Astrocyte (in vitro differentiated cells and primary cell): ENCODE measurements around the gene PRMT2. TPM values are rescaled to one million over a fixed set of nuclear protein-coding genes. Genes with fewer than 3 reads are reported as not detected.

Experiments used
- DNase-seq: peaks from one replicate; pipeline ENCODE4 v3.0.0-alpha.2; 2010; ENCODE audit warnings: low read depth
- FAIRE-seq: peaks from 2 replicates; lab custom pipeline; 2011; peaks lifted over from hg19 to GRCh38; lab: Jason Lieb, UNC
- H2AFZ ChIP-seq: 2 replicates; pipeline ENCODE4 v1.6.0; 2012; ENCODE audit warnings: low read depth, low read length, inconsistent platforms
- H3K27ac ChIP-seq: 2 replicates; pipeline ENCODE4 v1.5.1; 2011; ENCODE audit warnings: low read depth, low read length, inconsistent platforms
- H3K27me3 ChIP-seq: 2 replicates; pipeline ENCODE4 v1.6.0; 2011; ENCODE audit warnings: low read length, inconsistent platforms; ENCODE audit not compliant: insufficient read depth
- H3K36me3 ChIP-seq: 2 replicates; pipeline ENCODE4 v1.5.1; 2011; ENCODE audit warnings: low read length, inconsistent platforms; ENCODE audit not compliant: insufficient read depth
- H3K4me1 ChIP-seq: 2 replicates; pipeline ENCODE4 v1.5.1; 2011; ENCODE audit warnings: low read length, inconsistent platforms; ENCODE audit not compliant: insufficient read depth
- H3K4me2 ChIP-seq: 2 replicates; pipeline ENCODE4 v1.6.0; 2012; ENCODE audit warnings: low read length, inconsistent platforms
- H3K4me3 ChIP-seq: 2 replicates; pipeline ENCODE4 v1.5.1; 2011; ENCODE audit warnings: low read depth, mild to moderate bottlenecking, low read length, inconsistent platforms; ENCODE audit not compliant: insufficient read depth
- H3K79me2 ChIP-seq: 2 replicates; pipeline ENCODE4 v1.6.0; 2012; ENCODE audit warnings: mild to moderate bottlenecking, low read length, inconsistent platforms; ENCODE audit not compliant: insufficient read depth
- H3K9ac ChIP-seq: 2 replicates; pipeline ENCODE4 v1.6.0; 2012; ENCODE audit warnings: mild to moderate bottlenecking, low read length, inconsistent platforms
- H3K9me3 ChIP-seq: 2 replicates; pipeline ENCODE4 v1.5.1; 2012; ENCODE audit warnings: low read depth, mild to moderate bottlenecking, low read length, inconsistent platforms; ENCODE audit not compliant: insufficient read depth
- H4K20me1 ChIP-seq: 2 replicates; pipeline ENCODE4 v1.6.0; 2012; ENCODE audit warnings: low read length, inconsistent platforms; ENCODE audit not compliant: insufficient read depth
- H3K27ac Mint-ChIP-seq: one replicate; pipeline ENCODE4 v1.8.0; 2021; ENCODE audit warnings: mild to moderate bottlenecking, mixed read lengths; ENCODE audit not compliant: unreplicated experiment
- H3K27me3 Mint-ChIP-seq: one replicate; pipeline ENCODE4 v1.8.0; 2021; ENCODE audit warnings: low read depth, mixed read lengths; ENCODE audit not compliant: unreplicated experiment
- H3K36me3 Mint-ChIP-seq: one replicate; pipeline ENCODE4 v1.8.0; 2021; ENCODE audit warnings: low read depth, mixed read lengths; ENCODE audit not compliant: unreplicated experiment
- H3K4me1 Mint-ChIP-seq: one replicate; pipeline ENCODE4 v1.8.0; 2021; ENCODE audit warnings: low read depth, mixed read lengths; ENCODE audit not compliant: unreplicated experiment
- H3K4me3 Mint-ChIP-seq: one replicate; pipeline ENCODE4 v1.8.0; 2021; ENCODE audit warnings: mild to moderate bottlenecking, moderate library complexity, mixed read lengths; ENCODE audit not compliant: unreplicated experiment
- H3K9me3 Mint-ChIP-seq: one replicate; pipeline ENCODE4 v1.8.0; 2021; ENCODE audit warnings: mild to moderate bottlenecking, mixed read lengths; ENCODE audit not compliant: unreplicated experiment
- EZH2 ChIP-seq: IDR thresholded peaks from 2 replicates; pipeline ENCODE4 v1.6.1; 2012; ENCODE audit warnings: mild to moderate bottlenecking, low read length, inconsistent platforms; ENCODE audit not compliant: insufficient read depth
- total RNA-seq: library from RNA; stranded (reverse); gene quantifications from 2 replicates; pipeline ENCODE4 v1.2.1, GENCODE V29; 2021
- TF ChIP-seq, protein P1 (sequence below): IDR thresholded peaks from 2 replicates; pipeline ENCODE4 v1.5.1; 2011; ENCODE audit warnings: low read depth, mild to moderate bottlenecking, inconsistent platforms, low read length, moderate library complexity; ENCODE audit not compliant: insufficient read depth

PRMT2 gene
- total RNA-seq, 1 donor from 2014 or later, result 106 TPM

DNA sequence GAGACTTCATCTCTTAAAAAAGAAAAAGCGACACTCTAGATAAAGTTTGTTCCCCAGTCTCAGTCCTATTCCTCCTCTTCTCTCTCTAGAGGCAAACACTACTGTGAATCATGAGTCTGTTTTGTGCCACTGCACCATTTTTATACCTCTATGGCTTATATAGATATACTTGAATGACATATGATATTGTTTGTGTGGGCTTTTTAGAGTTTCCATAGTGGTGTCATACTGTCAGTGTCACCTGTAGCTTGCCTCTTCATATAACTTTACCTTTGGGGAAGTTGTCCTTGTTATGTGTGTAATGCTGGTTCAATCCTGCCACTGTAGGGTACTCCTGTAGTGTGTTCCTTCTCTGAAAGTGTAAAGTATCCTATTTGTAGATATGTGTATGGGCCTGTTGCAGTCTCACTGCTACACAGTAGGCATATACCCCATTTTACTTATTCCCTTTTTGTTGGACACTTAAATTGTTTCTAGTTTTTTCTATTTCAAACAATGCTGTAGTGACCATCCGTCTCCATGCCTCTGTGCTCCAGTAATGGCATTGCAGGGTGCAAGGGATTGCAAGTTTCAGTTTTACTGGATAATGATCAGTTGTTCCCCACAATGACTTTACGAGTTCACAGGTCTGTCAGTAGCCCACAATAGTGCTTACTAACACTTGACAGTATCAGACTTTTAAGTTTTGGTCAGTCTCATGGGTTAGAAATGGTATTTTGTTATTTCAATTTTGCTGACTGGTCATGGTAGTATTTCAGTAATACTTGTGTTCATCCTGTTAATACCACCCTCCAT, 2.7 kb downstream of the PRMT2 start:
- Histone ChIP-seq H3K27ac (no peak overlapping the region), H3K4me1 (peaks cover 28% of the 10 kb centered on the region), H3K9me3 (no peaks in the 10 kb centered on the region), H3K4me3 (peak overlapping the region; percentile 45), H4K20me1 (peaks cover 59% of the 10 kb centered on the region), H3K9ac (no peak overlapping the region), H3K4me2 (peak overlapping the region; percentile 77), H3K27me3 (no peaks in the 10 kb centered on the region), H3K79me2 (peaks cover 68% of the 10 kb centered on the region), H2AFZ (no peak overlapping the region), H3K36me3 (peaks cover 5% of the 10 kb centered on the region)
- Mint-ChIP-seq H3K36me3 (peaks cover 16% of the 10 kb centered on the region), H3K9me3 (no peaks in the 10 kb centered on the region), H3K27ac (peak overlapping the region; percentile 53), H3K4me1 (peaks cover 32% of the 10 kb centered on the region), H3K27me3 (no peaks in the 10 kb centered on the region), H3K4me3 (peak overlapping the region; percentile 89)
- DNase-seq, result no peak
- no peak for FAIRE-seq
- TF ChIP-seq, protein P1, sequence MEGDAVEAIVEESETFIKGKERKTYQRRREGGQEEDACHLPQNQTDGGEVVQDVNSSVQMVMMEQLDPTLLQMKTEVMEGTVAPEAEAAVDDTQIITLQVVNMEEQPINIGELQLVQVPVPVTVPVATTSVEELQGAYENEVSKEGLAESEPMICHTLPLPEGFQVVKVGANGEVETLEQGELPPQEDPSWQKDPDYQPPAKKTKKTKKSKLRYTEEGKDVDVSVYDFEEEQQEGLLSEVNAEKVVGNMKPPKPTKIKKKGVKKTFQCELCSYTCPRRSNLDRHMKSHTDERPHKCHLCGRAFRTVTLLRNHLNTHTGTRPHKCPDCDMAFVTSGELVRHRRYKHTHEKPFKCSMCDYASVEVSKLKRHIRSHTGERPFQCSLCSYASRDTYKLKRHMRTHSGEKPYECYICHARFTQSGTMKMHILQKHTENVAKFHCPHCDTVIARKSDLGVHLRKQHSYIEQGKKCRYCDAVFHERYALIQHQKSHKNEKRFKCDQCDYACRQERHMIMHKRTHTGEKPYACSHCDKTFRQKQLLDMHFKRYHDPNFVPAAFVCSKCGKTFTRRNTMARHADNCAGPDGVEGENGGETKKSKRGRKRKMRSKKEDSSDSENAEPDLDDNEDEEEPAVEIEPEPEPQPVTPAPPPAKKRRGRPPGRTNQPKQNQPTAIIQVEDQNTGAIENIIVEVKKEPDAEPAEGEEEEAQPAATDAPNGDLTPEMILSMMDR, result no peak
- no peak for TF ChIP-seq EZH2

DNA sequence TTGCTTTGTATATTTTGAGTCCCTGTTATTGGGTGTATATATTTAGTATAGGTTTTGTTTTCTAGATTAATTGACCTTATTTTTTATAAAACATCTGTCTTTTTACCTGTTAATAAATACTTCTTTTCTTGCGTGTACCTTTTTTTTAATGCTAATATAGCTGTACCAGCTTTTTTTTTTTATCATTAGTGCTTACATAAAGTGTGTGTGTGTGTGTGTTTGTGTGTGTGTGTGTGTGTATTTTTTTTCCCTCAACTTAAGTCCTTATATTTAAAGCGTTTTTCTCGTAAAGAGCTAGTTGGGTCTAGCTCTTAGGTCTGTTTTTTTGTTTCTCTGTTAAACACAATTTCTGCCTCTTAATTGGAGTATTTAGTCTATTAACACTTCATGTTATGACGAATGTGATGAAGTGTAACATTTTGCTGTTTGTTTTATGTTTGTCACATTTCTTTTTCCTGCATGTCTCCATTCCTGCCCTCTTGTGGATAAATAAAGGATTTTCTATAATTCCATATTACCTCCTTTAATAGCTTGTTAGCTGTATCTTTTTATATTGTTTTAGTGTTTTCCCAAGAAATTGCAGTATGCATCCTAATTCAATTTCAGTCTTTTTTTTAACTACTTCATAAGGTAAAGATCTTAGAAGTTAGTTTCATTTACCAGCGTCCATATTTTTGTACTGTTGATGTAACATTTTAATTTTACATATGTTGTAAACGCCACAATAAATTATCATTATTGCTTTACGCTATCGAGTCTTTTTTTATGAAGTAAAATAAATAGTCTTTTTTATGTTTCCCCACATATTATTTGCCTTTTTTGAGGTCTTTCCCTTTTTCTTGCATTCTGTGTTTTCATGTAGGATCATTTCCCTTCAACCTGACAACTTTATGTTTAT, 4.3 kb downstream of the PRMT2 start:
- H3K36me3 Mint-ChIP-seq, result peaks cover 21% of the 10 kb centered on the region
- Histone ChIP-seq H2AFZ (no peak overlapping the region), H3K4me1 (peaks cover 24% of the 10 kb centered on the region), H3K4me3 (no peak overlapping the region), H3K9ac (no peak overlapping the region), H3K27me3 (no peaks in the 10 kb centered on the region), H3K9me3 (no peaks in the 10 kb centered on the region), H3K4me2 (peak overlapping the region; percentile 77), H3K27ac (no peak overlapping the region), H3K36me3 (peaks cover 20% of the 10 kb centered on the region), H3K79me2 (peaks cover 68% of the 10 kb centered on the region), H4K20me1 (peaks cover 67% of the 10 kb centered on the region)
- peak overlapping the region; percentile 79 for H3K4me3 Mint-ChIP-seq
- no peaks in the 10 kb centered on the region for H3K27me3 Mint-ChIP-seq
- no peak for DNase-seq
- TF ChIP-seq, protein P1, result peak; percentile 39
- TF ChIP-seq EZH2, result no peak
- H3K27ac Mint-ChIP-seq, result no peak overlapping the region
- no peak for FAIRE-seq
- no peaks in the 10 kb centered on the region for H3K9me3 Mint-ChIP-seq
- H3K4me1 Mint-ChIP-seq, result peaks cover 30% of the 10 kb centered on the region
